ENCODE data around the gene PATL1. TPM values are rescaled to one million over a fixed set of nuclear protein-coding genes. Genes with fewer than 3 reads are reported as not detected.

PATL1 gene
- total RNA-seq, 1 experiment from 2014 or later: 15.6 TPM

GRCh38 chr11:59615637-59616395 lies 53.0 kb downstream of the PATL1 start, which contains the start of gene OSBP:
Gene OSBP (minus strand): TSS chr11:59615774. CDS start chr11:59615664, 110 bp downstream.
- peak; percentile 100 for DNase-seq (ENCODE audit: low spot score)

GRCh38 chr11:59615120-59615636 lies 53.7 kb downstream of the PATL1 start:
- DNase-seq (ENCODE audit: low spot score): peak; percentile 77

- DNase-seq (ENCODE audit: low spot score): no peak
These were observed 54.3 kb downstream of the PATL1 start for GRCh38 chr11:59614277-59615119.

- peak; percentile 85 for DNase-seq (ENCODE audit: low spot score)
These were observed 57.0 kb downstream of the PATL1 start for GRCh38 chr11:59611570-59612565.

- DNase-seq (ENCODE audit: low spot score): no peak
These were observed 58.5 kb downstream of the PATL1 start for GRCh38 chr11:59610289-59610688.

- DNase-seq (ENCODE audit: low spot score): no peak
These were observed 61.0 kb downstream of the PATL1 start for GRCh38 chr11:59607703-59608454.

- no peak for DNase-seq (ENCODE audit: low spot score)
These were observed 66.4 kb downstream of the PATL1 start for GRCh38 chr11:59602432-59602831.

GRCh38 chr11:59601788-59602187 lies 67.0 kb downstream of the PATL1 start:
- no peak for DNase-seq (ENCODE audit: low spot score)

GRCh38 chr11:59600636-59601035 lies 68.2 kb downstream of the PATL1 start:
- no peak for DNase-seq (ENCODE audit: low spot score)

- no peak for DNase-seq (ENCODE audit: low spot score)
These were observed 68.6 kb downstream of the PATL1 start for GRCh38 chr11:59600234-59600633.

GRCh38 chr11:59598961-59599360 lies 69.9 kb downstream of the PATL1 start:
- DNase-seq (ENCODE audit: low spot score): no peak

Small RNAs within 50 kb of the gene (small RNA-seq; reads per million reads assigned to genes)
- gene MIR3162: not detected

Other genes starting within 250 kb of the PATL1 start
- not detected in 2 replicates for gene OR5A2, start 242.6 kb downstream of the PATL1 start, total RNA-seq (2014; rRNA removed; shearing (Covaris generic))
- gene OR5A1, start 232.6 kb downstream of the PATL1 start, total RNA-seq (2014; rRNA removed; shearing (Covaris generic)): not detected in 2 replicates
- gene OR4D6, start 212.1 kb downstream of the PATL1 start, total RNA-seq (2014; rRNA removed; shearing (Covaris generic)): not detected in 2 replicates
- not detected in 2 replicates for gene OR4D10, start 195.7 kb downstream of the PATL1 start, total RNA-seq (2014; rRNA removed; shearing (Covaris generic))
- gene OR4D11, start 165.5 kb downstream of the PATL1 start, total RNA-seq (2014; rRNA removed; shearing (Covaris generic)): not detected in 2 replicates
- gene OR4D9, start 157.5 kb downstream of the PATL1 start, total RNA-seq (2014; rRNA removed; shearing (Covaris generic)): not detected in 2 replicates
- 22.8 and 29.4 TPM in 2 replicates for gene OSBP, start 53.3 kb downstream of the PATL1 start, total RNA-seq (2014; rRNA removed; shearing (Covaris generic))
- not detected in 2 replicates for gene OR10V1, start 44.8 kb upstream of the PATL1 start, total RNA-seq (2014; rRNA removed; shearing (Covaris generic))
- 80.6 and 86.5 TPM in 2 replicates for gene STX3, start 86.3 kb upstream of the PATL1 start, total RNA-seq (2014; rRNA removed; shearing (Covaris generic))
- gene MRPL16, start 141.7 kb upstream of the PATL1 start, total RNA-seq (2014; rRNA removed; shearing (Covaris generic)): 94.0 and 100 TPM in 2 replicates
- gene CBLIF, start 176.5 kb upstream of the PATL1 start, total RNA-seq (2014; rRNA removed; shearing (Covaris generic)): not detected in 2 replicates
- gene TCN1, start 197.4 kb upstream of the PATL1 start, total RNA-seq (2014; rRNA removed; shearing (Covaris generic)): 1.4 and 4.2 TPM in 2 replicates
- not detected in 2 replicates for gene OOSP3, start 209.7 kb upstream of the PATL1 start, total RNA-seq (2014; rRNA removed; shearing (Covaris generic))

Measured in HT-29 (cell line).